Mucosa of stomach (tissue), 1 donor: ENCODE data around the gene MSH3.
"Not testable (repeated sequence)": the region's sequence is repeated elsewhere in the genome, so short reads cannot be mapped to it uniquely, and the experiment has no call there.

ENCODE experiments used
- H3K27me3 ChIP-seq: one replicate; pipeline ENCODE4 v1.7.0; 2013; ENCODE audit warnings: mild to moderate bottlenecking, low read length; ENCODE audit not compliant: control insufficient read depth, insufficient read depth
- H3K36me3 ChIP-seq: one replicate; pipeline ENCODE4 v1.7.0; 2013; ENCODE audit warnings: low read length; ENCODE audit not compliant: control insufficient read depth, insufficient read depth
- H3K4me1 ChIP-seq: one replicate; pipeline ENCODE4 v1.7.0; 2013; ENCODE audit warnings: mild to moderate bottlenecking, low read length; ENCODE audit not compliant: control insufficient read depth, insufficient read depth
- H3K4me3 ChIP-seq: one replicate; pipeline ENCODE4 v1.7.0; 2013; ENCODE audit warnings: low read length
- H3K9ac ChIP-seq: one replicate; pipeline ENCODE4 v1.7.0; 2013; ENCODE audit warnings: mild to moderate bottlenecking, low read length, moderate library complexity
- H3K9me3 ChIP-seq: one replicate; pipeline ENCODE4 v1.7.0; 2013; ENCODE audit warnings: mild to moderate bottlenecking, low read length, moderate library complexity; ENCODE audit not compliant: control insufficient read depth
- donor health status: Pancreatic carcinoma.

Gene MSH3

GRCh38 chr5:80850168-80850567, 195.7 kb downstream of the MSH3 start:
- H3K9me3 ChIP-seq, H3K36me3 ChIP-seq, H3K4me3 ChIP-seq, H3K27me3 ChIP-seq, H3K4me1 ChIP-seq, H3K9ac ChIP-seq: not testable (repeated sequence)

- Histone ChIP-seq H3K4me3 (no peak overlapping the region), H3K36me3 (no peaks in the 10 kb centered on the region), H3K9me3 (no peaks in the 10 kb centered on the region)
Observed at GRCh38 chr5:80852331-80853245, 198.1 kb downstream of the MSH3 start.

GRCh38 chr5:80853413-80853812, 199.0 kb downstream of the MSH3 start:
- Histone ChIP-seq H3K4me1 (no peaks in the 10 kb centered on the region), H3K9me3 (no peaks in the 10 kb centered on the region), H3K27me3 (no peaks in the 10 kb centered on the region), H3K9ac (no peak overlapping the region), H3K4me3 (no peak overlapping the region), H3K36me3 (no peaks in the 10 kb centered on the region)

More at GRCh38 chr5:80852331-80853245, 198.1 kb downstream of the MSH3 start:
- no peaks in the 10 kb centered on the region for H3K27me3 ChIP-seq
- H3K9ac ChIP-seq, result no peak overlapping the region
- H3K4me1 ChIP-seq, result no peaks in the 10 kb centered on the region

GRCh38 chr5:80854583-80854982, 200.1 kb downstream of the MSH3 start:
- no peaks in the 10 kb centered on the region for H3K4me1 ChIP-seq
- H3K9me3 ChIP-seq, result no peaks in the 10 kb centered on the region
- no peak overlapping the region for H3K4me3 ChIP-seq
- H3K9ac ChIP-seq, result no peak overlapping the region
- H3K36me3 ChIP-seq, result no peaks in the 10 kb centered on the region
- H3K27me3 ChIP-seq, result no peaks in the 10 kb centered on the region

GRCh38 chr5:80860924-80861613, 206.6 kb downstream of the MSH3 start:
- no peaks in the 10 kb centered on the region for H3K36me3 ChIP-seq
- no peak overlapping the region for H3K9ac ChIP-seq
- H3K27me3 ChIP-seq, result no peaks in the 10 kb centered on the region
- no peaks in the 10 kb centered on the region for H3K4me1 ChIP-seq
- H3K4me3 ChIP-seq, result no peak overlapping the region
- H3K9me3 ChIP-seq, result no peaks in the 10 kb centered on the region

GRCh38 chr5:80863708-80864107, 209.3 kb downstream of the MSH3 start:
- Histone ChIP-seq H3K4me3 (no peak overlapping the region), H3K36me3 (no peaks in the 10 kb centered on the region), H3K9ac (no peak overlapping the region), H3K4me1 (no peaks in the 10 kb centered on the region), H3K27me3 (no peaks in the 10 kb centered on the region), H3K9me3 (no peaks in the 10 kb centered on the region)

- H3K4me3 ChIP-seq, result no peak overlapping the region
- no peaks in the 10 kb centered on the region for H3K27me3 ChIP-seq
- no peak overlapping the region for H3K9ac ChIP-seq
- no peaks in the 10 kb centered on the region for H3K4me1 ChIP-seq
- no peaks in the 10 kb centered on the region for H3K36me3 ChIP-seq
- H3K9me3 ChIP-seq, result no peaks in the 10 kb centered on the region
Observed at GRCh38 chr5:80864109-80864508, 209.7 kb downstream of the MSH3 start.

GRCh38 chr5:80864706-80865435, 210.4 kb downstream of the MSH3 start:
- Histone ChIP-seq H3K9me3 (no peaks in the 10 kb centered on the region), H3K9ac (no peak overlapping the region), H3K4me1 (no peaks in the 10 kb centered on the region), H3K36me3 (no peaks in the 10 kb centered on the region), H3K27me3 (no peaks in the 10 kb centered on the region), H3K4me3 (no peak overlapping the region)

GRCh38 chr5:80865551-80865950, 211.1 kb downstream of the MSH3 start:
- Histone ChIP-seq H3K36me3 (no peaks in the 10 kb centered on the region), H3K9ac (no peak overlapping the region), H3K4me3 (no peak overlapping the region), H3K9me3 (no peaks in the 10 kb centered on the region), H3K4me1 (no peaks in the 10 kb centered on the region), H3K27me3 (no peaks in the 10 kb centered on the region)

- Histone ChIP-seq H3K27me3 (no peaks in the 10 kb centered on the region), H3K36me3 (no peaks in the 10 kb centered on the region), H3K4me1 (no peaks in the 10 kb centered on the region), H3K9ac (no peak overlapping the region), H3K9me3 (no peaks in the 10 kb centered on the region), H3K4me3 (no peak overlapping the region)
Observed at GRCh38 chr5:80866371-80866770, 211.9 kb downstream of the MSH3 start.

- Histone ChIP-seq H3K4me3 (no peak overlapping the region), H3K9me3 (no peaks in the 10 kb centered on the region), H3K36me3 (no peaks in the 10 kb centered on the region), H3K4me1 (no peaks in the 10 kb centered on the region), H3K9ac (no peak overlapping the region), H3K27me3 (no peaks in the 10 kb centered on the region)
Observed at GRCh38 chr5:80867233-80867632, 212.8 kb downstream of the MSH3 start.

GRCh38 chr5:80870442-80870841, 216.0 kb downstream of the MSH3 start:
- Histone ChIP-seq H3K9me3 (no peaks in the 10 kb centered on the region), H3K9ac (no peak overlapping the region), H3K4me1 (no peaks in the 10 kb centered on the region), H3K36me3 (no peaks in the 10 kb centered on the region), H3K4me3 (no peak overlapping the region), H3K27me3 (no peaks in the 10 kb centered on the region)
